Measurements from ENCODE around the gene DCAF7. TPM values are rescaled to one million over a fixed set of nuclear protein-coding genes. Genes with fewer than 3 reads are reported as not detected.

DCAF7 gene
- total RNA-seq, 6 donors from 2014 or later = 26.0 to 86.3 (median 42.3) TPM

GRCh38 chr17:63505341-63505740 is 44.9 kb upstream of the DCAF7 start:
- no peaks in the 10 kb centered on the region for H3K36me3 ChIP-seq
- H3K27ac ChIP-seq = no peak overlapping the region
- TF ChIP-seq POLR2AphosphoS5 (IDR thresholded peaks at IDR 0.05) (no peak), POLR2A (IDR thresholded peaks at IDR 0.05) (no peak), EP300 (IDR thresholded peaks at IDR 0.05) (no peak)
- TF ChIP-seq, protein P1, sequence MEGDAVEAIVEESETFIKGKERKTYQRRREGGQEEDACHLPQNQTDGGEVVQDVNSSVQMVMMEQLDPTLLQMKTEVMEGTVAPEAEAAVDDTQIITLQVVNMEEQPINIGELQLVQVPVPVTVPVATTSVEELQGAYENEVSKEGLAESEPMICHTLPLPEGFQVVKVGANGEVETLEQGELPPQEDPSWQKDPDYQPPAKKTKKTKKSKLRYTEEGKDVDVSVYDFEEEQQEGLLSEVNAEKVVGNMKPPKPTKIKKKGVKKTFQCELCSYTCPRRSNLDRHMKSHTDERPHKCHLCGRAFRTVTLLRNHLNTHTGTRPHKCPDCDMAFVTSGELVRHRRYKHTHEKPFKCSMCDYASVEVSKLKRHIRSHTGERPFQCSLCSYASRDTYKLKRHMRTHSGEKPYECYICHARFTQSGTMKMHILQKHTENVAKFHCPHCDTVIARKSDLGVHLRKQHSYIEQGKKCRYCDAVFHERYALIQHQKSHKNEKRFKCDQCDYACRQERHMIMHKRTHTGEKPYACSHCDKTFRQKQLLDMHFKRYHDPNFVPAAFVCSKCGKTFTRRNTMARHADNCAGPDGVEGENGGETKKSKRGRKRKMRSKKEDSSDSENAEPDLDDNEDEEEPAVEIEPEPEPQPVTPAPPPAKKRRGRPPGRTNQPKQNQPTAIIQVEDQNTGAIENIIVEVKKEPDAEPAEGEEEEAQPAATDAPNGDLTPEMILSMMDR (IDR thresholded peaks at IDR 0.05) = no peak
- H3K4me1 ChIP-seq = peaks cover 0 to 5% (median 0%) of the 10 kb centered on the region in 4 donors
- DNase-seq (no peak), ATAC-seq (ENCODE audit: low FRiP score in 2 of 2) (no peak)
- WGBS, 2 donors = 84 to 89% methylated on average over 9 of the region's 9 CpGs
- H3K9me3 ChIP-seq = no peaks in the 10 kb centered on the region
- H3K4me3 ChIP-seq = no peak overlapping the region
- no peaks in the 10 kb centered on the region for H3K27me3 ChIP-seq

DNA sequence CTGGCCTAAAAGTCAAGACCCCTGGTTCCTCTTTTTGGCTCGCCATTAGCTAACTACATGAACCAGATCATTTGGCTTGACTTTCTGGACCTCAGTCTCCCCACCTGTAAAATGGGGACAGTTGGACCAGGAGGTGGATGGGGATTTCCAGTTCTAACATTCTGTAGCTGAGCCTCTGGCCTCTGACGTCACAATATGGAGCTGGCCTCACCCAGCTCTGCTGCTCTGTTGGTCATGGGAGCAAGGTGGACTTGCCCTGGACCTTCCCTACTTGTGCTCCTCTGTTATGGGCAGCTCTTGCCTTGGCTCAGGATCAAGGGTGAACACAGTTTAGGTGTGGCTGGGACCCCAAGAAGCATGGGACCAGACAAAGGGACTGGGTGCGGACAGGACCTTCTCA is 43.6 kb upstream of the DCAF7 start:
- TF ChIP-seq POLR2A (IDR thresholded peaks at IDR 0.05) = no peak
- no peak for TF ChIP-seq EP300 (IDR thresholded peaks at IDR 0.05)
- TF ChIP-seq, protein P1 (IDR thresholded peaks at IDR 0.05) = no peak
- TF ChIP-seq POLR2AphosphoS5 (IDR thresholded peaks at IDR 0.05) = no peak
- DNase-seq (no peak), ATAC-seq (ENCODE audit: low FRiP score in 2 of 2) (no peak)
- no peak overlapping the region for H3K4me3 ChIP-seq
- 83 to 94% methylated on average over 2 to 3 of the region's 3 CpGs for WGBS, 2 donors
- no peaks in the 10 kb centered on the region for H3K9me3 ChIP-seq
- no peak overlapping the region for H3K27ac ChIP-seq
- no peaks in the 10 kb centered on the region for H3K4me1 ChIP-seq
- H3K36me3 ChIP-seq = no peaks in the 10 kb centered on the region
- no peaks in the 10 kb centered on the region for H3K27me3 ChIP-seq

- no peak overlapping the region for H3K27ac ChIP-seq
- no peaks in the 10 kb centered on the region for H3K36me3 ChIP-seq
- H3K9me3 ChIP-seq = no peaks in the 10 kb centered on the region
- ATAC-seq (ENCODE audit: low FRiP score in 2 of 2) (no peak), DNase-seq (no peak)
- H3K27me3 ChIP-seq = no peaks in the 10 kb centered on the region
- TF ChIP-seq POLR2AphosphoS5 (IDR thresholded peaks at IDR 0.05) (no peak), EP300 (IDR thresholded peaks at IDR 0.05) (no peak), POLR2A (IDR thresholded peaks at IDR 0.05) (no peak)
- TF ChIP-seq, protein P1 (IDR thresholded peaks at IDR 0.05) = no peak
- 88 to 96% methylated on average over 8 of the region's 8 CpGs for WGBS, 2 donors
- no peaks in the 10 kb centered on the region for H3K4me1 ChIP-seq
- no peak overlapping the region for H3K4me3 ChIP-seq
These were observed 38.9 kb upstream of the DCAF7 start for GRCh38 chr17:63511331-63511730.

GRCh38 chr17:63512388-63512787 is 37.9 kb upstream of the DCAF7 start:
- TF ChIP-seq EP300 (IDR thresholded peaks at IDR 0.05) (no peak), POLR2AphosphoS5 (IDR thresholded peaks at IDR 0.05) (no peak), POLR2A (IDR thresholded peaks at IDR 0.05) (no peak)
- TF ChIP-seq, protein P1 (IDR thresholded peaks at IDR 0.05) = no peak
- H3K4me3 ChIP-seq = no peak overlapping the region
- no peaks in the 10 kb centered on the region for H3K9me3 ChIP-seq
- ATAC-seq (ENCODE audit: low FRiP score in 2 of 2) = no peak
- WGBS, 2 donors = 97% methylated on average over 3 of the region's 3 CpGs
- no peaks in the 10 kb centered on the region for H3K27me3 ChIP-seq
- DNase-seq = no peak
- no peaks in the 10 kb centered on the region for H3K36me3 ChIP-seq
- no peak overlapping the region for H3K27ac ChIP-seq
- no peaks in the 10 kb centered on the region for H3K4me1 ChIP-seq

- no peak for ATAC-seq (ENCODE audit: low FRiP score in 2 of 2)
- H3K4me1 ChIP-seq = no peaks in the 10 kb centered on the region
These were observed 37.2 kb upstream of the DCAF7 start for GRCh38 chr17:63512896-63513644.

More at GRCh38 chr17:63512896-63513644, 37.2 kb upstream of the DCAF7 start:
- Histone ChIP-seq H3K36me3 (no peaks in the 10 kb centered on the region), H3K27ac (no peak overlapping the region), H3K9me3 (no peaks in the 10 kb centered on the region), H3K4me3 (no peak overlapping the region), H3K27me3 (no peaks in the 10 kb centered on the region)
- 83 to 88% methylated on average over 6 to 7 of the region's 7 CpGs for WGBS, 2 donors
- no peak for DNase-seq
- TF ChIP-seq POLR2A (IDR thresholded peaks at IDR 0.05) = no peak
- TF ChIP-seq, protein P1 (IDR thresholded peaks at IDR 0.05) = no peak
- no peak for TF ChIP-seq POLR2AphosphoS5 (IDR thresholded peaks at IDR 0.05)
- TF ChIP-seq EP300 (IDR thresholded peaks at IDR 0.05) = no peak
